Dendritic cell treated with granulocyte-macrophage colony-stimulating factor and Interleukin-4, amounts not matched to agents 40 ng/mL and 50 ng/mL, for 4 days (primary cell): ENCODE data around the gene OR13J1.
"Not testable (repeated sequence)": the region's sequence is repeated elsewhere in the genome, so short reads cannot be mapped to it uniquely, and the experiment has no call there.

Experiments used
- H3K27ac Mint-ChIP-seq: one replicate; pipeline ENCODE4 v1.8.0; 2022; ENCODE audit warnings: mild to moderate bottlenecking, mixed read lengths
- H3K27me3 Mint-ChIP-seq: one replicate; pipeline ENCODE4 v1.8.0; 2022; ENCODE audit warnings: mild to moderate bottlenecking, mixed read lengths
- H3K36me3 Mint-ChIP-seq: one replicate; pipeline ENCODE4 v1.8.0; 2022; ENCODE audit warnings: low read depth, mixed read lengths
- H3K4me1 Mint-ChIP-seq: one replicate; pipeline ENCODE4 v1.8.0; 2022; ENCODE audit warnings: low read depth, mixed read lengths
- H3K4me3 Mint-ChIP-seq: one replicate; pipeline ENCODE4 v1.8.0; 2022; ENCODE audit warnings: mild to moderate bottlenecking, moderate library complexity, mixed read lengths
- H3K9me3 Mint-ChIP-seq: one replicate; pipeline ENCODE4 v1.8.0; 2022; ENCODE audit warnings: mixed read lengths
- intact Hi-C: fragments of 100-400 bp; cut with micrococcal nuclease; formaldehyde crosslinking; loops from one replicate; pipeline ENCODE4 v1.15.0; 2022

The OR13J1 gene

DNA sequence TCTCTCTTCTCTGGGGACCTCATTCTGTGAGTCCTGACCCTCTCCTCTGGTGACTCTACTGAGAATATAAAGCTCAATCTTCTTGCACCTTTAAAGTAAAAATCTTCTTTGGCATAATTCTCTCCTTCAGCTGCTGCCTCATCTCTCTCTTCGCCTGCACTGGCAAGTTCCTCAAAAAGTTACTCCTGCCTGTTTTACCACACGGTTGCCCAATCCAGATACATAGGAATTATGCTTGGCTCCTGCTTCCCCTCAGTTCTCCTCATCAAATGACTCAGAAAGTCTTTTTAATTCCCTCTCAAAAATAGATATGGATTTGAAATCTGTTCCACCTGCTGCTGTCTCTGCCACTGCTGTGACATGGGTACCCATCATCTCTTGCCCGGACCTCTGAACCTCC is 21.4 kb upstream of the OR13J1 start:
- no peak overlapping the region for H3K27ac Mint-ChIP-seq

GRCh38 chr9:35884908-35885307 is 14.7 kb upstream of the OR13J1 start:
- not testable (repeated sequence) for H3K36me3 Mint-ChIP-seq, H3K4me3 Mint-ChIP-seq, H3K9me3 Mint-ChIP-seq, H3K4me1 Mint-ChIP-seq, H3K27ac Mint-ChIP-seq
- intact Hi-C loops: loop anchor here (5.0 kb wide), 1 partner anchor 38 kb away; no protein-coding TSS in a partner anchor
- peaks cover 21% of the 10 kb centered on the region for H3K27me3 Mint-ChIP-seq

More for the DNA sequence above, 21.4 kb upstream of the OR13J1 start:
- no peaks in the 10 kb centered on the region for H3K9me3 Mint-ChIP-seq
- H3K36me3 Mint-ChIP-seq: no peaks in the 10 kb centered on the region
- peaks cover 16% of the 10 kb centered on the region for H3K27me3 Mint-ChIP-seq
- H3K4me3 Mint-ChIP-seq: no peak overlapping the region
- H3K4me1 Mint-ChIP-seq: peaks cover 19% of the 10 kb centered on the region
- intact Hi-C loops: no loop called here

GRCh38 chr9:35882996-35883395 is 12.8 kb upstream of the OR13J1 start:
- peaks cover 2% of the 10 kb centered on the region for H3K9me3 Mint-ChIP-seq
- no peak overlapping the region for H3K4me3 Mint-ChIP-seq
- peaks cover 27% of the 10 kb centered on the region for H3K27me3 Mint-ChIP-seq

DNA sequence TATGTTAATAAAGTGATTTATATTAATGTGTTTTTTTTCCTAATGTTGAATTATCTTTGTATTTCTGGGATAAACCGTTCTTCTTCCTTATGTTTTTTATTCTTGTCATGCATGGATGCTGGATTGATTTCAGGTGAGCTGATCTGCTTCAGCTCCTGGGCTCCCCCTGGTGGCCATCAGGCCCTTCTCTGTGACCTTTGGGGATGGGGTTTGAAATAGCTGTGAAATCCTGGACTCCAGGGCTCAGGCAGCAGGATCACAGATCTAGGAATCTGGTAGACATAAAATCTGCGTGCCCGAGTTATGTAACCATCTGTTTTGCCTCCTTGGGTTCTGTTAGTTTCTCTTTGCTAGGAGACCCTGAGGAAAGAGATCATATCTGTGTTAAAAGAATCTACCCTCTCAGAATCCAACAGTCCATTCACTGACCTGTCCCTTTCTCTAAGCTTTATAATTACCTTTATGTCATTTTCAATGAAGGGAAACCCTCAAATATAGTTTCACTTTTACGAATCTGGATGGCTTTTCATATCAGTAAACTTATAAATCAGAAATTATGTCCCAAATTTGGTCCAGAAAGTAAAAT is 12.2 kb upstream of the OR13J1 start:
- no peak overlapping the region for H3K27ac Mint-ChIP-seq
- no peaks in the 10 kb centered on the region for H3K4me1 Mint-ChIP-seq
- H3K4me3 Mint-ChIP-seq: no peak overlapping the region
- intact Hi-C loops: loop anchor here (1.0 to 5.0 kb wide), 3 partner anchors 35 to 92 kb away; no protein-coding TSS in a partner anchor
- no peaks in the 10 kb centered on the region for H3K36me3 Mint-ChIP-seq
- H3K27me3 Mint-ChIP-seq: peaks cover 34% of the 10 kb centered on the region
- peaks cover 8% of the 10 kb centered on the region for H3K9me3 Mint-ChIP-seq

More at GRCh38 chr9:35882996-35883395, 12.8 kb upstream of the OR13J1 start:
- Mint-ChIP-seq H3K4me1 (no peaks in the 10 kb centered on the region), H3K27ac (no peak overlapping the region), H3K36me3 (no peaks in the 10 kb centered on the region)
- intact Hi-C loops: loop anchor here (1.0 to 5.0 kb wide), 3 partner anchors 36 to 93 kb away; no protein-coding TSS in a partner anchor

DNA sequence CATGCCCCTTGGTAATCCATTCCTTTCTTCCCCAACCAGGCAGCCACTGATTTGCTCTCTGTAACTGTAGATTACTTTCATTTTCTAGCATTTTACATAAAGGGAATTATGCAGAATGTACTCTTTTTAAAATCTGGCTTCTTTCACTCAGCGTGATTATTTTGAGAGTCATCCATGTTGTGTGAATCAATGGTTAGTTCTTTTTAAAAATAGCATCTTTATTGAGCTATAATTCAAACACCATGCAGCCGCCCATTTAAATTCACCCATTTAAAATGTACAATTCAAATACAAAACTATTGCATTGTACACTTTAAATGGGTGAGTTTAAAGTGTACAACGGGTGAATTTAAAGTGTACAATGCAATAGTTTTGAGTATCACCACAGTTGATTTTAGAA is 2.3 kb upstream of the OR13J1 start:
- Mint-ChIP-seq H3K27ac (no peak overlapping the region), H3K9me3 (peaks cover 23% of the 10 kb centered on the region), H3K36me3 (no peaks in the 10 kb centered on the region), H3K27me3 (peaks cover 54% of the 10 kb centered on the region), H3K4me3 (no peak overlapping the region), H3K4me1 (no peaks in the 10 kb centered on the region)
- intact Hi-C loops: no loop called here

DNA sequence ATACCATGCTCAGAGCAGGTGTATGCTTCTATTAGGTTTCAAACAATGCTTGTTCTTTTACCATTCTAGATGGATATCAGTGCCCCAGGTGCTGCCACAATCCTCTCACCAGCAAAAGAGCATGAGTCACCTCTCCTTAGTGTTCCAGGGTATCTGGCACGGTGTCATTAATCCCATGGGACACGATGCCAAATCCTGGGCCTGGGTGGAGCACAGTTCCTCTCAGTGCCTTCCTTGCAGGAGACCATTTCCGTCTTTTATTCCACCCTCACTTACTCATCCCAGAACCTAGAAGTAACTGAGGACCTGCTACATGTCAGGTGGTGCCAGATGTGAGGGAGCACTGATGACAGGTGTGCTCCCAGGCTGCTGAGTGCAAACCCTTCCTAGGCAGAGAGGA is 1.3 kb upstream of the OR13J1 start:
- Mint-ChIP-seq H3K4me1 (no peaks in the 10 kb centered on the region), H3K27me3 (peaks cover 48% of the 10 kb centered on the region), H3K9me3 (peaks cover 13% of the 10 kb centered on the region), H3K4me3 (no peak overlapping the region), H3K27ac (no peak overlapping the region), H3K36me3 (no peaks in the 10 kb centered on the region)
- intact Hi-C loops: no loop called here

DNA sequence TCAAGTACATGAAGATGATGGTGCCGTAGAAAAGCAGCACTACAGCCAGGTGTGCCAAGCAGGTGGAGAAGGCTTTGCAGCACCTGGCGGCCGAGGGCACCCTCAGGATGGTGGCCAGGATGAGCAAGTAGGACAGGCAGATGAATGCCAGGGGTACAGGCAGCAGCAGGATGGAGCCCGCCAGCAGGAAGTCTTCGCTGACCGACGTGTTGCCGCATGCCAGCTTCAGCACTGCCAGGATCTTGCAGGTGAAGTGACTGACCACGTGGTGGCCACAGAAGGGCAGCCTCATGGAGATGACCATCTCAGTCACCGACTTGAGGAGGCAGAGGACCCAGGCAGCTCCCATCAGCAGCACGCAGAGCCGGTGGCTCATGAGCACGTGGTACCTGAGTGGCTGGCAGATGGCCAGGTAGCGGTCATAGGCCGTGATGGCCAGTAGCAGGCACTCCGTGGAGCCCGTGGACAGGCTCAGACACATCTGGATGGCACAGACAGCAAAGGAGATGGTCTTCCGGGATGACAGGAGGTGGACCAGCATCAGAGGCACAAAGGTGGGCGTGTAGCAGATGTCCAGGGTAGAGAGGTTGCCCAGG is 482 bp downstream of the OR13J1 start:
- H3K4me3 Mint-ChIP-seq: no peak overlapping the region
- intact Hi-C loops: no loop called here
- no peak overlapping the region for H3K27ac Mint-ChIP-seq
- no peaks in the 10 kb centered on the region for H3K9me3 Mint-ChIP-seq
- H3K36me3 Mint-ChIP-seq: no peaks in the 10 kb centered on the region
- H3K4me1 Mint-ChIP-seq: no peaks in the 10 kb centered on the region
- peaks cover 37% of the 10 kb centered on the region for H3K27me3 Mint-ChIP-seq

DNA sequence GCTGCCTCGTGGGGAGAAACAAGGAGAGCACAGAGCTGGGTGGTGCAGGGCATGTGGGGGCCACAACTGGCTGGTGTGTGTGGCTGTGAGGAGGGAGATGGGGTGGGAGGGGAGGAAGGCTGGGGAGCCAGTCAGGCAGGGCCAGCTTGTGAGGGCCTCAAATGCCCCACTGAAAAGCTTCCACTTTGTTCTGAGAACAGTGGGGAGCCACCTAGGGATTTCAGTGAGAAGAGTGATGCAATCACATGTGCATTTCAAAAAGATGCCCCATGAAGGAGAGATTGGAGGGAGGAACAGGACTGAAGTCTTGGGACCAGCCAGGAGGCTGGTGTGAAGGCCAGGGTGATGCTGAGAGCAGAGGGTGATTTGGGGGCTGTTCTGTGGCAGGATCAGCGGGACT is 1.3 kb downstream of the OR13J1 start:
- H3K36me3 Mint-ChIP-seq: no peaks in the 10 kb centered on the region
- no peak overlapping the region for H3K27ac Mint-ChIP-seq
- no peaks in the 10 kb centered on the region for H3K4me1 Mint-ChIP-seq
- H3K4me3 Mint-ChIP-seq: no peak overlapping the region
- intact Hi-C loops: no loop called here
- H3K27me3 Mint-ChIP-seq: peaks cover 39% of the 10 kb centered on the region
- H3K9me3 Mint-ChIP-seq: no peaks in the 10 kb centered on the region

GRCh38 chr9:35867538-35867937 is 2.7 kb downstream of the OR13J1 start:
- Mint-ChIP-seq H3K27ac (no peak overlapping the region), H3K4me3 (no peak overlapping the region), H3K36me3 (no peaks in the 10 kb centered on the region), H3K27me3 (peaks cover 48% of the 10 kb centered on the region), H3K4me1 (no peaks in the 10 kb centered on the region), H3K9me3 (no peaks in the 10 kb centered on the region)
- intact Hi-C loops: no loop called here

DNA sequence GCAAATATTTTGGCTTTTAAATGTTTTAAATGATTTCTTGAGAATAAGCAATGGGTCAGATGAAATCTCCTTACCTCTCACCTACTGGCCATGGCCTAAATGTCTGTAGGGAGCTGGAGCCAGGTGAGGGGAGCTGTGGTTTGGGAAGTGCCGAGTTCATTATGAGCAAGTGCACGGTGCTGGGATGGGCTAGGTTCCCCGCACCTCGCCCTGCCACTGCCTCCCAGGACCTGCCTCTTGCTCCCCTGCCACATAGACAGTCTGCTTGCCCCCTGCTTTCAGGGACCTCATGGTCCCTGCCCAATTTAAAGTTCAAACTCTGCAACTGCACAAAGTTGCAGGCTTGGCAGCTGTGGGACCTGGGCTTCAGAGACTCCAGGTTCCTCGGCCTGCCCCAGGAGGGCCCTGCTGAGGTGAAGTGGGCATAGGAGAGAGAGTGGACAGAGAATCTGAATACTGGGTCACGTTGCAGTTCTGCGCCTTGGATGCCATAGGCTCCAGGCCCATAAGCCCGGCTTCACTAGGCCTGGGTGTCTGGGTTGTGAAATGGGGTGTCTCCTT is 5.4 kb downstream of the OR13J1 start:
- Mint-ChIP-seq H3K4me3 (no peak overlapping the region), H3K36me3 (no peaks in the 10 kb centered on the region), H3K27ac (no peak overlapping the region), H3K27me3 (peaks cover 61% of the 10 kb centered on the region), H3K4me1 (peaks cover 2% of the 10 kb centered on the region), H3K9me3 (no peaks in the 10 kb centered on the region)
- intact Hi-C loops: no loop called here

DNA sequence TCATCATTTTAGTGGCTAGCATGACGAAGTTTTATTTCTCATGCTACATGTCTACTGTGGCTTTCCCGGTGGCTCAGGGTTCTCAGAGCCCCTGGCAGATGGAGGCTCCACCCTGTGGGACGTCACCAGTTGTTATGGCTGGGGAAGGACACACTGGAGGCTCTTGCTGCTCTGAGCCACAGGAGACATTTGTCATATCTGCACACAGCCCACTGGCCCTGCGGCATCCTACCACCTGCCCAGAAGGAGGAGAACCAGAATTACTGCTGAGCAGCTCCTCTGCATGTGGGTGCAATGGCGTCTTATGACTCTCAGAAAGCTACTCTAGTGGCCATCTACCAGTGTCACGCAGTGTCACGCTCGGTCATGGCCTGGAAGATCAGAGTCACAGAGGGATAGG is 6.6 kb downstream of the OR13J1 start:
- H3K36me3 Mint-ChIP-seq: no peaks in the 10 kb centered on the region
- H3K27me3 Mint-ChIP-seq: peaks cover 65% of the 10 kb centered on the region
- peaks cover 14% of the 10 kb centered on the region for H3K4me1 Mint-ChIP-seq
- H3K27ac Mint-ChIP-seq: no peak overlapping the region
- H3K9me3 Mint-ChIP-seq: no peaks in the 10 kb centered on the region
- intact Hi-C loops: no loop called here
- no peak overlapping the region for H3K4me3 Mint-ChIP-seq

DNA sequence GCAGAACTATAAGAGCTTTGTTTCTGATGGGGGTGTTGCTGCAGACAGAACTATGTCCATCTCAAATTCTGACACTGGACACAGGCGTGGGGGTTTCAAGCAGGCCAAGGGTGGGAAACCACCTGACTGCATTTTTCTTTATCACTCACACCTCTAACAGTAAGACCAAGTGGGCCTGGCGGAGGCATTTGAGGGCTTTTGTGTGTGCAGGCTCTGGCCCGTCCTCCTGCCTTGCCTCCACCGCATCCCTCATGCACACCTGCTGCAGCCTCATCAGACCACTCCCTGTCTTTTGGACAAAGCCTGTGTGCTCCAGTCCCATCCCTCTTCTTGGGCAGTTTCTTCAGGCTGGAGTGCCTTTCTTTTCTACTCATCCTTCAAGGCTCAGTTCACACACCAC is 7.9 kb downstream of the OR13J1 start:
- Mint-ChIP-seq H3K4me3 (no peak overlapping the region), H3K27ac (no peak overlapping the region), H3K4me1 (peaks cover 20% of the 10 kb centered on the region), H3K36me3 (no peaks in the 10 kb centered on the region), H3K9me3 (no peaks in the 10 kb centered on the region), H3K27me3 (peaks cover 65% of the 10 kb centered on the region)
- intact Hi-C loops: no loop called here

GRCh38 chr9:35861161-35861897 is 8.9 kb downstream of the OR13J1 start:
- Mint-ChIP-seq H3K4me1 (peaks cover 23% of the 10 kb centered on the region), H3K9me3 (no peaks in the 10 kb centered on the region), H3K27me3 (peaks cover 75% of the 10 kb centered on the region), H3K27ac (no peak overlapping the region), H3K4me3 (no peak overlapping the region), H3K36me3 (no peaks in the 10 kb centered on the region)
- intact Hi-C loops: no loop called here

DNA sequence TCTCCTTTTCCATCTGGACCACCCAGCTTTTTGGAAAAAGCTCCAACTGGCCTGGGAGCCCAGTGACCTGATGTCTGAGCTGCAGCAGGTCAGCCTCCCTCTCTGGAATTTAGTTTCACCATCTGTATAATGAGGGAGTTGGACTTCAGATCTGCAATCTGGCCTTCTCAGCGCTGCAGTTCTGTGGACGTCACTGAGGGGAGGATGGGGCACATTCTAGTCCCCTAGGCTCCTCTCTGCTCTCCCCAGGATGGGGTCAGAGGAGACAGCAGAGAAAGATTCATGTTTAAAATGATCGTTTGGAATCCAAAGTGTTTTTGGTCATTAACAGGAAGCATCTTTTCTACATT is 10.2 kb downstream of the OR13J1 start:
- H3K27me3 Mint-ChIP-seq: peaks cover 87% of the 10 kb centered on the region
- no peaks in the 10 kb centered on the region for H3K9me3 Mint-ChIP-seq
- no peak overlapping the region for H3K27ac Mint-ChIP-seq
- intact Hi-C loops: no loop called here
- no peak overlapping the region for H3K4me3 Mint-ChIP-seq
- peaks cover 23% of the 10 kb centered on the region for H3K4me1 Mint-ChIP-seq
- no peaks in the 10 kb centered on the region for H3K36me3 Mint-ChIP-seq
